AG04450 (cell line): Measurements from ENCODE around the gene DCUN1D3. TPM values are rescaled to one million over a fixed set of nuclear protein-coding genes. Genes with fewer than 3 reads are reported as not detected.
A peak's percentile ranks its signal among the peaks of the same experiment; 100 is the strongest.

Source experiments
- CTCF ChIA-PET: fragments of 300-600, 350-600 bp; formaldehyde crosslinking; extraction: SDS; loops from one replicate; lab custom pipeline; 2022; ENCODE audit warnings: antibody characterized with exemption, inconsistent platforms; lab: Charles Lee
- POLR2A ChIA-PET: fragments of 350-600 bp; formaldehyde crosslinking; extraction: SDS; loops from one replicate; lab custom pipeline; 2021; ENCODE audit warnings: antibody characterized with exemption, inconsistent platforms; lab: Yijun Ruan, JAX
- DNase-seq: peaks from one replicate; pipeline ENCODE4 v3.0.0-alpha.2; 2011; ENCODE audit warnings: low read depth, low spot score
- H3K27ac ChIP-seq: one replicate; pipeline ENCODE4 v1.5.1; 2012; ENCODE audit warnings: low read depth, low read length, control low read depth
- H3K27me3 ChIP-seq: one replicate; pipeline ENCODE4 v1.6.0; 2012; ENCODE audit warnings: low read length; ENCODE audit not compliant: control insufficient read depth, insufficient read depth
- H3K4me3 ChIP-seq: 2 replicates; pipeline ENCODE4 v1.5.1; 2011; ENCODE audit warnings: mild to moderate bottlenecking, low read depth, low read length, control low read depth
- H3K9me3 ChIP-seq: 2 replicates; pipeline ENCODE4 v1.5.1; 2012; ENCODE audit warnings: low read length; ENCODE audit not compliant: control insufficient read depth, insufficient read depth
- CTCF ChIP-seq: IDR thresholded peaks from 2 replicates; pipeline ENCODE4 v1.5.1; 2011; ENCODE audit warnings: low read depth, low read length, control low read depth, inconsistent platforms
- polyA plus RNA-seq: library from polyadenylated mRNA; depleted of rRNA; stranded (reverse); fragments of >200 nt; gene quantifications from 2 replicates; pipeline ENCODE4 v1.2.3, GENCODE V29; 2011

The DCUN1D3 gene
- polyA plus RNA-seq, 1 experiment, result 11.3 TPM

- POLR2A ChIA-PET, result interaction anchor here (0.6 to 1.1 kb wide), 2 partner anchors 21 to 37 kb away, joined by 3 to 7 read pairs; no protein-coding TSS in a partner anchor
- peak overlapping the region; percentile 99 for H3K27ac ChIP-seq
- CTCF ChIA-PET, result interaction anchor here (1.3 to 3.8 kb wide), 2 partner anchors 51 to 400 kb away, joined by 6 to 26 read pairs; no protein-coding TSS in a partner anchor
- no peaks in the 10 kb centered on the region for H3K9me3 ChIP-seq
- no peak for DNase-seq
- H3K27me3 ChIP-seq, result no peaks in the 10 kb centered on the region
- no peak for TF ChIP-seq CTCF
- H3K4me3 ChIP-seq, result peak overlapping the region; percentile 95
Measured at GRCh38 chr16:20901068-20901435, 894 bp upstream of the DCUN1D3 start.

GRCh38 chr16:20899477-20900298 is 470 bp downstream of the DCUN1D3 start:
- 0 out of 2 replicates have a peak, but pooled peaks have one; percentile 3 for TF ChIP-seq CTCF
- no peaks in the 10 kb centered on the region for H3K9me3 ChIP-seq
- ChIA-PET POLR2A (interaction anchor here (0.6 to 1.9 kb wide), 9 partner anchors 10 to 1545 kb away, joined by 3 to 13 read pairs (median 4); partner anchors contain the start of genes ERI2 and REXO5), CTCF (interaction anchor here (1.2 to 3.8 kb wide), 3 partner anchors 16 to 401 kb away, joined by 3 to 26 read pairs (median 6); no protein-coding TSS in a partner anchor)
- H3K27ac ChIP-seq, result peak overlapping the region; percentile 91
- peak overlapping the region; percentile 95 for H3K4me3 ChIP-seq
- DNase-seq, result no peak
- H3K27me3 ChIP-seq, result no peaks in the 10 kb centered on the region

GRCh38 chr16:20899071-20899470 is 1.1 kb downstream of the DCUN1D3 start:
- no peak for TF ChIP-seq CTCF
- Histone ChIP-seq H3K27ac (peak overlapping the region; percentile 91), H3K9me3 (no peaks in the 10 kb centered on the region), H3K27me3 (no peaks in the 10 kb centered on the region), H3K4me3 (peak overlapping the region; percentile 95)
- DNase-seq, result peak; percentile 59
- ChIA-PET CTCF (interaction anchor here (1.2 to 3.8 kb wide), 2 partner anchors 16 to 49 kb away, joined by 3 to 26 read pairs; no protein-coding TSS in a partner anchor), POLR2A (interaction anchor here (1.6 to 1.9 kb wide), 2 partner anchors 30 to 402 kb away, joined by 6 to 9 read pairs; no protein-coding TSS in a partner anchor)

GRCh38 chr16:20897922-20898321 is 2.2 kb downstream of the DCUN1D3 start:
- ChIA-PET CTCF (interaction anchor here (3.8 kb wide), 1 partner anchor 48 kb away, joined by 26 read pairs; no protein-coding TSS in a partner anchor), POLR2A (no interaction called here)
- TF ChIP-seq CTCF, result no peak
- no peak for DNase-seq
- Histone ChIP-seq H3K27me3 (no peaks in the 10 kb centered on the region), H3K4me3 (peak overlapping the region; percentile 12; the same call in 1 of the 2 replicates), H3K9me3 (no peaks in the 10 kb centered on the region), H3K27ac (no peak overlapping the region)
